ENCODE results near the gene PYGO2. TPM values are rescaled to one million over a fixed set of nuclear protein-coding genes. Genes with fewer than 3 reads are reported as not detected.
A peak's percentile ranks its signal among the peaks of the same experiment; 100 is the strongest.

PYGO2 gene
- total RNA-seq = 10 to 100 TPM; 19.1 to 40.1 (median 25.7) TPM

GRCh38 chr1:154961207-154962155 is at the start of gene PYGO2:
PYGO2 (minus strand) TSS chr1:154961782; CDS start chr1:154961576, 206 bp downstream.
- 0 to 8% methylated on average over 2 to 4 of the region's 93 CpGs for WGBS, 2 donors (ENCODE audit: low coverage in 1 of 2)
- Histone ChIP-seq H3K9me3 (no peaks in the 10 kb centered on the region), H3K36me3 (peaks cover 0 to 59% of the 10 kb centered on the region in 2 donors), H3K27ac (peak within 1 kb of the TSS; percentile 83 to 99 (median 94)), H3K4me3 (peak within 1 kb of the TSS; percentile 82 to 92), H3K4me1 (peaks cover 3 to 69% (median 28%) of the 10 kb centered on the region in 3 donors), H3K27me3 (no peaks in the 10 kb centered on the region)
- peak; percentile 88 for ATAC-seq
- TF ChIP-seq CTCF (IDR thresholded peaks at IDR 0.05) (peak in 3 of 4 experiments; percentile 76 to 83 (median 82)), POLR2A (IDR thresholded peaks at IDR 0.05) (peak; percentile 75 to 87), EP300 (IDR thresholded peaks at IDR 0.05) (no peak), POLR2AphosphoS5 (IDR thresholded peaks at IDR 0.05) (peak; percentile 88)

GRCh38 chr1:155011004-155011416 is 49.4 kb upstream of the PYGO2 start:
- no peak for ATAC-seq
- Histone ChIP-seq H3K4me1 (peaks cover 0 to 83% (median 32%) of the 10 kb centered on the region in 3 donors), H3K27ac (peak overlapping the region in 3 of 4 donors; percentile 64 to 97 (median 88)), H3K27me3 (no peaks in the 10 kb centered on the region), H3K4me3 (no peak overlapping the region), H3K9me3 (no peaks in the 10 kb centered on the region), H3K36me3 (peaks cover 0 to 21% of the 10 kb centered on the region in 2 donors)
- TF ChIP-seq CTCF (IDR thresholded peaks at IDR 0.05) = no peak
- TF ChIP-seq POLR2AphosphoS5 (IDR thresholded peaks at IDR 0.05) = no peak
- no peak for TF ChIP-seq EP300 (IDR thresholded peaks at IDR 0.05)
- no peak for TF ChIP-seq POLR2A (IDR thresholded peaks at IDR 0.05)
- 76% methylated on average over 5 of the region's 5 CpGs; no CpG with 5 or more reads in 1 of the 2 donors for WGBS, 2 donors (ENCODE audit: low coverage in 1 of 2)

- Histone ChIP-seq H3K9me3 (no peaks in the 10 kb centered on the region), H3K27me3 (no peaks in the 10 kb centered on the region), H3K4me3 (no peak overlapping the region), H3K27ac (peak overlapping the region in 3 of 4 donors; percentile 64 to 97 (median 88)), H3K4me1 (peaks cover 0 to 88% (median 36%) of the 10 kb centered on the region in 3 donors), H3K36me3 (peaks cover 0 to 15% of the 10 kb centered on the region in 2 donors)
- no peak for TF ChIP-seq POLR2A (IDR thresholded peaks at IDR 0.05)
- TF ChIP-seq POLR2AphosphoS5 (IDR thresholded peaks at IDR 0.05) = no peak
- TF ChIP-seq EP300 (IDR thresholded peaks at IDR 0.05) = no peak
- TF ChIP-seq CTCF (IDR thresholded peaks at IDR 0.05) = no peak
- WGBS, 2 donors (ENCODE audit: low coverage in 1 of 2) = 44 to 86% methylated on average over 1 to 6 of the region's 11 CpGs
- ATAC-seq = no peak
These were observed 48.8 kb upstream of the PYGO2 start for GRCh38 chr1:155010211-155010918.

GRCh38 chr1:155009742-155010141 is 48.2 kb upstream of the PYGO2 start:
- TF ChIP-seq CTCF (IDR thresholded peaks at IDR 0.05) (no peak), POLR2A (IDR thresholded peaks at IDR 0.05) (no peak), POLR2AphosphoS5 (IDR thresholded peaks at IDR 0.05) (no peak), EP300 (IDR thresholded peaks at IDR 0.05) (no peak)
- no peak for ATAC-seq
- Histone ChIP-seq H3K4me3 (peak overlapping the region in 1 of 2 donors; percentile 34), H3K36me3 (peaks cover 0 to 9% of the 10 kb centered on the region in 2 donors), H3K4me1 (peaks cover 1 to 95% (median 42%) of the 10 kb centered on the region in 3 donors), H3K9me3 (no peaks in the 10 kb centered on the region), H3K27ac (peak overlapping the region in 3 of 4 donors; percentile 88 to 97 (median 97)), H3K27me3 (no peaks in the 10 kb centered on the region)
- 88 to 98% methylated on average over 4 to 5 of the region's 5 CpGs for WGBS, 2 donors (ENCODE audit: low coverage in 1 of 2)

Data from gastroesophageal sphincter (tissue), 4 donors.